Right ventricle myocardium inferior (tissue), 1 donor: Measurements from ENCODE around the gene MYCN. TPM values are rescaled to one million over a fixed set of nuclear protein-coding genes. Genes with fewer than 3 reads are reported as not detected.
"Not testable (repeated sequence)": the region's sequence is repeated elsewhere in the genome, so short reads cannot be mapped to it uniquely, and the experiment has no call there.

Source experiments
- ATAC-seq: fragments of 200-7000 bp; cut with Tn5 transposase; one replicate; pipeline ENCODE4 v1.9.1; 2020; ENCODE audit warnings: mild to moderate bottlenecking, moderate library complexity
- DNase-seq: peaks from one replicate; pipeline ENCODE4 v3.0.0; 2021; ENCODE audit errors: missing footprints
- intact Hi-C: fragments of 100-400 bp; cut with DNase I; formaldehyde crosslinking; loops from one replicate; pipeline ENCODE4 v1.11.0; 2022
- long read RNA-seq: library from polyadenylated mRNA; unstranded; transcript quantifications from one replicate; pipeline ENCODE4 v2.0.0, GENCODE V29; 2021
- total RNA-seq: library from RNA; stranded (reverse); fragmentation: NEBNext Ultra II Directional; extraction: Animal tissue kit (Norgen Biotek cat#: 25700); gene quantifications from one replicate; pipeline ENCODE4 v1.2.1, GENCODE V29; 2021
- donor health status: DM: no; HTN: yes; CAD: no; lungs with severe emphysema.

The MYCN gene
- total RNA-seq: 0.54 TPM
- long read RNA-seq: 0 reads

DNA sequence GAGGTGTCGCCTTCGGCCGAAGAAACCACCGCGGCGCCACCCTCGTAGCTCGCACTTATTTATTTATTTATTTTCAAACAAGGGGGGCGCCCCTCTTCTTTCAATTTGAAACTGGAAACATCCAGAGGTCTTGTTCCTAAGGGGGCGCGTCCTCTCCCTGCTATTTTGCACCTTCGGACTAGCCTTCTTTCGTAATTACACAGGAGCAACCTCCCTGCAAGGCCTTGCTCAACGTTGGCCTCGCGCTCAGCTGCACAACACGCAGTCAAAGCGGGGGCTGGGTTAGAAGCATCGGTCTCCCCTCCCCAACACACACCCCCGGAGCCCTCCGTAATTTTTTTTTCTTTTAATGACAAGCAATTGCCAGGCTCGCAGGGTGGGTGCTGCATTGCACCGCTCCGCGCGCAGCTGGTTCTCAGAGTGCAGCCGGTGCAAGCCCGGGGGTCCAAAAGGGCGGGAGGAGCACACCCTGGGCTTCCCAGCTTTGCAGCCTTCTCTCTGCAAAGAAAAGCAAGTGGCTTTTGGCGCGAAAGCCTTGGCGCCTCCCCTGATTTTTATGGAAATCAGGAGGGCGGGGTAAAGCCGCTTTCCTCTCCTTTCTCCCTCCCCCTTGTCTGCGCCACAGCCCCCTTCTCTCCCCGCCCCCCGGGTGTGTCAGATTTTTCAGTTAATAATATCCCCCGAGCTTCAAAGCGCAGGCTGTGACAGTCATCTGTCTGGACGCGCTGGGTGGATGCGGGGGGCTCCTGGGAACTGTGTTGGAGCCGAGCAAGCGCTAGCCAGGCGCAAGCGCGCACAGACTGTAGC, at the start of gene MYCN:
Gene MYCN, plus strand, starts transcription at position 697 of the 807 bp plus-strand sequence. CDS start 1,515 bp downstream, outside the sequence.
- DNase-seq (no peak), ATAC-seq (peak; percentile 19)
- intact Hi-C loops: loop anchor here (2.0 to 10.0 kb wide), 5 partner anchors 275 to 669 kb away; no protein-coding TSS in a partner anchor

DNA sequence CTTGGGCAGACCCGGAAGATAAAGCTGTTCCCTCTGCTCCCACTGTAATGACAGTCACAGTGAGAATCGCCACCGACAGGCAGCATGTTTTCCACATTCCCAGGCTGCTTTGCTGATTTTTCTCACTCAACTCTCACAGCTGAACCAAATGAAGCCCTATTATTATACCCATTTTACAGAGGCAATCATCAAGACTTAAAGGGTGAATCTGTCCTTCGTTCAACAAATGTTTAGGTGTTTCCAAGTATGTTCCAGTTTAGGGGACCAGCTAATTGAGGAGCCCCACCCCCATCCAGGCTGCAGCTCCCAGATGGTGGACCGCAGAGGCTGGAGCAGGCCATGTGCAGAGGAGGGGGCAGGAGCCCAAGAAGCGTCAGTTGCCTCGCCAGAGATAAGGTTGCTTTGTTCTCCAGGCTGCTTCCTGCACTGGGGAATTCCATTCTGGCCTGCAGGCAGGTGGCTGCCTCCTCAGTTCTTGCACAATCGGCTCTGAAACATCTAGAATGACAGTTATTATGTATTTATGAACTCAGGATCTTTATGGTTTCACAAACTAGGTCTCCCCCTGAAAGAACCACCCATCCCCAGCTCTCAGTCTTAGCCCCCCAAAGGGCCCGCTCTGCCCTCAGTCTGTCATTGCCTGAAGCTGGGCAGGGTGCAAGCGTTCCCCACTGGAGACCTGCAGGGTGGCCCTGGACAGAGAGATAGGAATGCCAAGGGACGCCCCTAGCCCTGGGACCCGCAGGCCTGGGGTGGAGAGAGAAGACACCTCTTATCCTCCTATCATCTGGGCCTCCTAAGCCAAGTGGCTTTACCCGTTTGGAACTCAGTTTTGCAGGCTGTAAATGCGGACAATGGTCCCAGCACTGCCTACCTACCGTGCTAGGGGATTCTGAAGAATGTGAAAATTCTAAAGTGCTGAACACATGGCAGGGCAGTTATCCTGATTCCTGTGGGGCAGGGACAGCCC, 49.1 kb upstream of the MYCN start:
- ATAC-seq (peak; percentile 35), DNase-seq (no peak)
- intact Hi-C loops: no loop called here

DNA sequence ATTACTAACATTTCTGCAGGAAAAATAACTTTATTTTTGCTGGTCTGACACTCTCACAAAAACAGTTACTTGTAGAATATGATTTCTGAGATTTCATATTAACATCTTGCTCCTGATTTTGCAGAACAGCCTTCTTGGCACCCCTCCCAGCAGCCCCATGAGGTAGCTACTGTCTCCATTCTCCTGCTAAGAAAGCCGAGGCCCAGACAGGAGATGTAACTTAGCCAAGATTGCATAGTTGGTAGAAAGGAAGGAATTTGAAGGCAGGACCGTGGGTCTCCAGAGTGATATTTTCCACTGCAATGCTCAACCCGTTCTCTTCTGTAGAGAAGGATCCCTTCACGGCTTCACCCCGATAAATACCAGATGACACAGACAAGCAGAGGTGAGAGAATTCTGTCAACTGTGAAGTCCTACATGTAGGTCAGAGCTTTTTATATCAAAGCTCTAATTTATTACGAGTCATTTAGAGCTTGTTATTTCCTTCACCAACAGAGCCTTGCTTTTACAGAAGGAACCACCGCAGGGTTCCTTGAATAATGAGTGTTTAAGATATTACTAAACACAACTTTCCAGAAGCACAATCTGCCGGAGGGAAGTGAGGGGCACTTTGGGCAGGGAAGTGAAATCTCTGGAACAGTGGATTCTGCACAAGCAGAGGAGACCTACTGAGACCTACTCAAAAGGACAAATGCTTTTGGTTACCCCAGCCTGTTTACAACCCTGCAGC, 48.0 kb upstream of the MYCN start:
- ATAC-seq (no peak), DNase-seq (no peak)
- intact Hi-C loops: no loop called here

DNA sequence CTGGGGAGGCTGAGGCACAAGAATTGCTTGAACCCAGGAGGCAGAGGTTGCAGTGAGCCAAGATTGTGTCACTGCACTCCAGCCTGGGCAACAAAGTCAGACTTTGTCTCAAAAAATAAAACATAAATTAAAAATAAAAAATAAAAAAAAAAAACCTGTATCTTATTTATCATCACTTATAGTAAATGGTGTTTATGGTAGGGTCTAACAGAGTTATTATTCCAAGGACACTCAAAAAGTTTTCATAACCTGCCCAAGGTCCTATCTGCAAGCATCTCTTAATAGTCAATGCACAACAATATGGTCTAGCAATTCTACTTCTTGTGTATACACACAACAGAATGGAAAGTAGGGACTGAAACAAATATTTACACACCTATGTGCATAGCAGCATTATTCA, 47.3 kb upstream of the MYCN start:
- intact Hi-C loops: no loop called here
- no peak for DNase-seq
- ATAC-seq: no peak

DNA sequence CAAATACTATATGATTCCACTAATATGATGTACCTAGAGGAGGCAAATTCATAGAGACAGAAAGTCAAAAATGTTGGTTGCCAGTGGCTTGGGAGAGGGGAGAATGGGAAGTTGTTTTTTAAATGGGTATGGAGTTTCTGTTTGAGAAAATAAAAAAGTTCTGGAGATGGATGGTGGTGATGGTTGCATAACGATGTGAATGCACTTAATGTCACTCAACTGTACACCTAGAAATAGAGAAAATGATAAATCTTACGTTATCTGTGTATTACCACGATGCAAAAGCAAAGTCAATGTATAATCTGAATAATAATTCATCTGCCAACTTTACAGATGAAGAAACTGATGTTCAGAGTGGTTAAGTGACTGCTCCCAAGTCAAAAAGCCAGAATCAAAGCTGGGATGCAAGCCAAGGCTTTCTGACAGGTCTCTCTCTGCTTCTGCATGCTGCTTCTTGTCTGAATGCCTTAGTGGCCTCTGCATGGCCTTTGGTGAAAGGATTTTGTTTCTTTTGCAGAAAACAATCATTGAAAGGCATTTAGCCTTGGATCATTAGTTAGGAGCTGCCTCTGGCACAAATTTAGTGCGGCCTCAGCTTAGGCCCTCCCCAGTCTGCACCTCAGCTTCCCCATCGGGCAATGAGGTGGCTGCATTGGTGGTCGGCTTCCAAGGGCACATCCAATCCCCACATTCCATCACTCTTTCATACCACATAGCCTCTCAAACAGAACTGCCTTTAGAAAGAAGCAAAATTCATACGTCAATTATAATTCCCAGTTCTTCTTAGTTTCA, 46.5 kb upstream of the MYCN start:
- ATAC-seq (no peak), DNase-seq (no peak)
- intact Hi-C loops: no loop called here

DNA sequence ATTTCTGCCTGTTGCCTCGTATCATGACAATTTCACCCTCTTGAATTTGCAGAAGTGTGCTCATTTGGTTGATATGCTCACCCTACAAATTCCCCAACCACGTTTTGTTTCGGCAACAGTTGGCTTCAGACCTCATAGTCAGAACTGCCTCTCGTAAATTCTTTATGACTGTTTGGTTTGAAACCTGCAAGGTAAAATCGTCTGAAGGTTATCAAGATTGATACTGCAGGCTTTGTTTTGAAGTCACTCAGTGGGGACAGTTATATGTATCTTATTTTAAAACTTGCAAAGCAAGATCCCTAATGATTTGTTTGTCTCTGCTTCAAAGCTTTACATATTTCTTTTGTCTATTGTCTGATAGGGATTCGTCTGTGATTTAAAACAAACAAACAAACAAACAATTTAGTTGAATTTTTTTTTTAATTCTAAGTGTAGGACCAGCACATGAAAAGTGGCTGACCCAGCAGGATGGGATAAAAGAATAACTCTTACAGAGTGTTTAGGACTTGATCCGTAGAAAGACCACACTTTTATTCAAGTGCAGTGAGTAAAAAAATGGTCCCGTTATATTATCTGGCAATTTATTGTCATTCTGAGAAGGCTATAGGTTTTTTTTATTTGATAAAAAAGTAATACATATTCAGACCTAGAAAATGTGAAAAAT, 45.7 kb upstream of the MYCN start:
- ATAC-seq: no peak
- intact Hi-C loops: no loop called here
- no peak for DNase-seq

DNA sequence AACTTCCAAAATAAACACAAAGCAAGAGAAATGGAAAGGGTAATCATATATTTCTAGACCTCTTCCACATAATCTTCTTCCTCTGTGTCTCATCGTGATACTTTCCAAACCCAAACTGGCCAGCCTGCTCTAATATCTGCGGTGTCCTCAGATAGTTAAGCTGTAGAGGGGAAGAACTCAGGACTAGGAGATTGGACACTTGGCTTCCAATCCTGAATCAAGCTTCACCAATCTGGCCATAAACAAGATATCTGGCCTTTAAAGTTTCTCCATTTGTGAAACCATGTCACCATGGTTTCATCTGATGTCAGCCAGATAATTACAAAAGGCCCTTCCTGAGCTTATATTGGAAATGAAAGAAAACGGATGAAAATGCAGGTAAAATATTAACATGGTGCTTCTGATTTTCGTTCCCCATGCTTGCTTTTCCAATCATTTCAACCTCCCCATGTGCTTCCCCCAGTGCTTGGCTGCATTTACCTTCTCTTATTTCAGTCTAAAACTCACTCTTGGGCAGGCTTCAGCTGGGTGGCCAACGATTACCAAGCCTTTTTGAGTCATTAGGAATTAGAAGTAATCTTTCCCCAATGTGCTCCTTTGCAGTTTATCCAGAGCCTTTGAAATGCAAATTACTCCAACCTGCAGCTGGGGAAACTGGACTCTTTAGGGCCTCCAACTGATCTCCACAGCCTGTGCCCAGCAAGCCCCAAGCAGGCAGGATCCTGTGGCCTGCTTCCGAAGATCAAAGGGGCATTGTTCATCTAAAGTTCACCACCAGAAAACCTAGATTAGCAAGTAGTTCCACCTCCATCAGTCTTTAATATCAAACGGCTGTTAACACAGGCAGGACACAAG, 44.5 kb upstream of the MYCN start:
- no peak for DNase-seq
- no peak for ATAC-seq
- intact Hi-C loops: no loop called here

DNA sequence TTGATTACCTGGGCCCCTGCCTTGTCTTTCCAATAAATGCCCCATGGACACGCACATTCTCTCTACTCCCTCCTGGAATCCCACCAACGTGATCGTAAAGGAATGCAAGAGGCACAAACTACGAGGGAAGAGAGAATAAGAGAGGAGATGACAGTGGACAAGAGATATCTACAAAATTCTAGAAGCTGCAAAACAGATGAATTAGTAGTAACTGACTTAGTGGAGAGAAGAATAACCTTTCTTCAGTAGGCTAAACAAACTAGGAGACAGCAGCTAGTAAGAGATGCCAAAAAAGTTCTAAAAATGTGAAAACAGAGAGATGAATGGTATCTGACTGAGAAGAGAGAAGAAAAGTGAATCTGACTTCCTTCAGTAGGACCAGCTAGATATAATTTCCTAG, 43.5 kb upstream of the MYCN start:
- intact Hi-C loops: no loop called here
- ATAC-seq: no peak

DNA sequence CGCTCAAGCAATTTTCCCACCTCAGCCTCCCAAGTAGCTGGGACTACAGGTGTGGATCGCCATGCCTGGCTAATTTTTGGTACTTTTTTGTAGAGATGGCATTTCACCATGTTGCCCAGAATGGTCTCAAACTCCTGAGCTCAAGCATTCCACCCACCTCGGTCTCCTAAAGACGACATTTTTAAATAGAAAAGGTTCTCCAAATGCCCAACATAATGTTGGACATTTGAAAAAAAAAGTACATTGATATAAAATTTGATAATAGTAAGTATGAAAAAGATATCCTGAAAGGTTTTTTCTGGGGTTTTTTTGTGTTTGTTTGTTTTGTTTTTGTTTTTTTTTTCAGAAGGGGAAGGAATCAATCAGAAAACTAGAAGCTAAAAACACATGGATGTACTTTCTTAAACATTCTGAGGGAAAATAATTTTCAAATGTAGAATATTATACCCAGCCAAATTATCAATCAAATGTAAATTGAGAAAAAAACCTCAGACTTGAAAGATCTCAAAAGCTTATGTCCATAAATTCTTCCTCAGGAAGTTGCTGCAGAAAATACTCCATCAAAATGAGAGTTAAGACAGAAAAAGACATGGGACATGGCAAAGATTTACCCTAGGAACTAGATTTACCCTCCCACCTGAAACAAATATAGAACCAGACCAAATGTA, 42.8 kb upstream of the MYCN start:
- intact Hi-C loops: no loop called here
- no peak for ATAC-seq
- DNase-seq: no peak

More for the DNA sequence above, 43.5 kb upstream of the MYCN start:
- no peak for DNase-seq

DNA sequence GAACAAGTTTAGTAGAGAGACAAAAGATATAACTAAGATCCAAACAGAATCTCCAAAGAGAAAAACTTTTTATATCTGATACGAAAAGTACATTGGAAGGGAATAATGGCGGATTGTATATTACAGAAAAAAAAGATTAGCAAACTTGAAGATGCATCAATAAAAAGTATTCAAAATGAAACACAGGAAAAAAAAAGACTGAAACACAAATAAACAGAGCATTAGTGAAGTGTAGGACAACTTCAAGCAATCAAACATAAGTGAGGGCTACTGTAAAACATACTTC, 41.1 kb upstream of the MYCN start:
- ATAC-seq (no peak), DNase-seq (no peak)
- intact Hi-C loops: no loop called here

DNA sequence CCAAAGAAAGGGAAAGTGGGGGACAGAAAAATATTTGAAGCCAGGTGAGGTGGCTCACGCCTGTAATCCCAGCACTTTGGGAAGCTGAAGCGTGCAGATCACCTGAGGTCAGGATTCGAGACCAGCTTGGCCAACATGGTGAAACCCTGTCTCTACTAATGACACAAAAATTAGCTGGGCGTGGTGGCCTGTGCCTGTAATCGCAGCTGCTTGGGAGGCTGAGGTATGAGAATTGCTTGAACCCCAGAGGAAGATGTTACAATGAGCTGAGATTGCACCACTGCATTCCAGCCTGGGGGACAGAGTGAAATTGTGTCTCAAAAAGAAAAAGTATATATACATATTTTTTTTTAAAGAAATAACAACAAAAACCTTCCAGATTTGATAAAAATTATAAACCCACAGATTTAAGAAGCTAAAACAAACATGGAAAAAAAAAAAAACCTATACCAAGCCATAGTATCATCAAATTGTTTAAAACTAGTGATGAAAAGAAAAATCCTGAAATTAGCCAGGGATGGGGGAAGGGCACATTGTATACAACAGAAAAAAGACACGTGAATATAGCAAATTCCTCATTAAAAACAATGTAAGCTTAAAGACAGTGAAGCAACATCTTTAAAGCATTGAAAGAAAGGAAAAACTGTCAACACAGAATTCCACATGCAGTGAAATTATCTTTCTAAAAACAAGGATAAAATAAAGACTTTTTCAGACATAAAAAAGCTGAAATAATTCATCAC, 40.4 kb upstream of the MYCN start:
- intact Hi-C loops: no loop called here
- DNase-seq (no peak), ATAC-seq (no peak)

DNA sequence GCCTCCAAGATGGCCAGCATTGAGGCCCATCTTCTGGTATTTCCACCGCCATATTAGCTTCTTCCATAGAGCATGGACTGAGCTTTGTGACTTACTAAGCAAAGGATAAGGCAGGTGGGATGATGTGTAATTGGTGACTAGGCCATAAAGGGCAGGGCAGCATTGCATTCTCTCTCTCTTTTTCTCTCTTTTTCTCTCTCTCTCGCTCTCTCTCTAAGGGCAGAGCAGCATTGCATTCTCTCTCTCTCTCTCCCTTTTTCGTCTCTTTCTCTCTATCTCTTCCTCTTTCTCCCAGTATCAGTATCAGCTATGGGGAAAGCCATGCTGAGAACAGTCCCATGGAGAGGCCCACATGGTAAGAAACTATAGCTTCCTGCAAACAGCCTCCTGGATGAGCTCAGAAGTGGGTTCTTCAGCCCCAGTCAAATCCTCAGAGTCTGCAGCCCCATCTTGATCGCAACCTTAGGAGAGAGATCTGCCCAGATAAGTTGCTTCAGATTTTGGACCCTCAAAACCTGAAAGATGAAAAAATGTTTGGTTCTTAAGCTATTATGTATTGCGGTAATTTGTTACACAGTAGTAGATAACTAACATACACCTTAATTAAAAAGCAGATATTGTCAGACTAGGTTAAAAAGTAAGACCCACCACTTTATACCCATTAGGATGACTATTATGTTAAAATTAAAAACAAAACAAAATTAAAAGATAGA, 39.1 kb upstream of the MYCN start:
- intact Hi-C loops: no loop called here
- ATAC-seq (no peak), DNase-seq (no peak)

DNA sequence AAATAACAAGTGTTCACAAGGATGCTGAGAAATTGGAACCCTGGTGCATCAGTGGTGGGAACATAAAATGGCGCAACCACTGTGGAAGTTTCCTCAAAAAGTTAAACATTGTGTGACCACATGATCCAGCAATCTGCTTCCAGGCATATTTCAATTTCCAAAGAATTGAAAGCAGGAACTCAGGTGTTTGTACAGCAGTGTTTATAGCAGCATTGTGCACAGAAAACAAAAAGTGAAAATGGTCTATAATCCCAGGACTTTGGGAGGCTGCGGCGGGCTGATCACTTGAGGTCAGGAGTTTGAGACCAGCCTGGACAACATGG, 38.6 kb upstream of the MYCN start:
- intact Hi-C loops: no loop called here
- ATAC-seq (no peak), DNase-seq (no peak)

DNA sequence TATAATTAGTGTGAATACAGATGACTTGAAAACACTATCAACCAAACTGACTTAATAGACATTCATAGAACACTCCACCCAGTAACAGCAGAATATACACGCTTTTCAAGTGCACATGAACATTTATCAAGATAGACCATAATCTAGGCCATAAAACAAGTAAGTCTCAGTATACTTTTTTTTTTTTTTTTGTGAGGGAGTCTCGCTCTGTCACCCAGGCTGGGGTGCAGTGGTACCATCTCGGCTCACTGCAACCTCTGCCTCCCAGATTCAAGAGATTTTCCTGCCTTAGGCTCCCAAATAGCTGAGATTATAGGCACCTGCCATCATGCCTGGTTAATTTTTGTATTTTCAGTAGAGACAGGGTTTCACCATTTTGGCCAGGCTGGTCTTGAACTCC, 36.4 kb upstream of the MYCN start:
- DNase-seq, ATAC-seq, intact Hi-C loops: not testable (repeated sequence)

DNA sequence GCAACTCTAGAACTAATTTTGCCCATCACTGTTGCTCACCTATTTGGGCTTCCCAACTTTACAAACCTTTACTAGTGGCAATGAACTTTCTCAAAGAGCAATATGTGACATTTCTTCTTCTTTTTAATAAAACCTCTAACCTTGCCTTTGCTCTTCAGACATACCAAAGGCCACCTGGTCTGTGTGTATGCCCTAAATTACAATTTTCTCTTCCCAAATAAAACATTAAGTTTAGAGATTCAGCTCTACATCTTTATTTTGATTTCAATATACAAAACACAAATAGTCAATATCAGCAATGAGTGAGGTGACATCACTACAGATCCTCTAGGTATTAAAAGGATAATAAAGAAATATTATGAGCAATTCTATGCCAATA, 35.1 kb upstream of the MYCN start:
- intact Hi-C loops: no loop called here
- ATAC-seq (no peak), DNase-seq (no peak)
